NCI-H2171 (cell line): Measurements from ENCODE around the gene NECTIN4.

Source experiments
- DNase-seq: peaks from one replicate; lab custom pipeline; 2025; lab: John Stamatoyannopoulos, UW

Gene NECTIN4

DNA sequence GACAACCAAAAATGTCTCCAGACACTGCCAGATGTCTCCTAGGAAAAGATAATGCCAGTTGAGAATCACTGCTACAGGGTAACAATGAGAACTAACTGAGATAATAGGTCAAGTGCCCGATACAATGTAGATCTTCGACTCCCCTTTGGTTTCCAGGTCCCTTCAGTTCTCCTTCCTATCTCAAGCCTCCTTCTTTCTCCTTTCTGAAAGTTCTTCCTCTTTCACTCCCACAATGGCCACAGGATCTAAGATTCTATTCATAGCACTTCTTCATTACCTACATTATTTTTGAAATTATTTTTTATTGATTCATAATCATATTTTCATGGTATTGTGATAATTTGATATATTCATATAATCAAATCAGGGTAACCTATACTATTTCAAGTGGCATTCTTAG, 22.2 kb upstream of the NECTIN4 start:
- no peak for DNase-seq

DNA sequence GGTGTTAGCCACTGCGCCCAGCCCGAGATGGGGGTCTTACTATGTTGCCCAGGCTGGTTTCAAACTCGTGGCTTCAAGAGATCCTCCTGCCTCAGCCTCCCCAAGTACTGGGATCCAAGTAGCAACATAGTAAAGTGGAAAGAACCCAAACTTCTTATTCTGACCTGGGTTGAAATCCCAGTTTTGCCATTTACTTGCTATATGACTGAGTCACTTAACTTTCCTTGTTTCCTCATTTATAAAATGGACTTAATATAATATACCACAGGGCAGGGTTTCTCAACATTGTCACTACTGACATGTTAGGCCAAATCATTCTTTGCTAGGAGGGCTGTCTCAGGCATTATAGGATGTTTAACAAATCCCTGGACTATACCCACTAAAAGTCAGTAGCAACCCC, 21.8 kb upstream of the NECTIN4 start:
- DNase-seq, result no peak

GRCh38 chr1:161106431-161106830, 17.1 kb upstream of the NECTIN4 start:
- no peak for DNase-seq

DNA sequence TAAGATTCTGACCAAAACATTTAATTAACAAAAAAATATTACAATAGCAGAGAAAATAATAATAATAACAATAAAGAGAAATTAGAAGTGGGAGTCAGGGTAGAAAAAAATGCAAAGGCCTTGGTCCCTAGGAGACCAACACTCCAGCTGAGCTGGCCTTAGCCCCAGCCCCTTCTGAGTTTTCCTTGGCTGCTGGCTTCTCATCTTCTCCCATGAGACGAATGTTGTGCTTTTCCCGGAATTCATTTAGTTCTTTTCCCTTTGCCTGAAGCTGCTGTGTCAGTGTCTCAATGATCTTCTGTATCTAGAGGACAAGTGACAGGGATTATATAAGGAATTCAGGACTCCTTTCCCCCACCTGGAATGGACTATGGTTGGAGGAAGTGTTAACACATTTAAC, 11.2 kb upstream of the NECTIN4 start:
- no peak for DNase-seq

GRCh38 chr1:161099090-161099802, 9.9 kb upstream of the NECTIN4 start:
- no peak for DNase-seq

DNA sequence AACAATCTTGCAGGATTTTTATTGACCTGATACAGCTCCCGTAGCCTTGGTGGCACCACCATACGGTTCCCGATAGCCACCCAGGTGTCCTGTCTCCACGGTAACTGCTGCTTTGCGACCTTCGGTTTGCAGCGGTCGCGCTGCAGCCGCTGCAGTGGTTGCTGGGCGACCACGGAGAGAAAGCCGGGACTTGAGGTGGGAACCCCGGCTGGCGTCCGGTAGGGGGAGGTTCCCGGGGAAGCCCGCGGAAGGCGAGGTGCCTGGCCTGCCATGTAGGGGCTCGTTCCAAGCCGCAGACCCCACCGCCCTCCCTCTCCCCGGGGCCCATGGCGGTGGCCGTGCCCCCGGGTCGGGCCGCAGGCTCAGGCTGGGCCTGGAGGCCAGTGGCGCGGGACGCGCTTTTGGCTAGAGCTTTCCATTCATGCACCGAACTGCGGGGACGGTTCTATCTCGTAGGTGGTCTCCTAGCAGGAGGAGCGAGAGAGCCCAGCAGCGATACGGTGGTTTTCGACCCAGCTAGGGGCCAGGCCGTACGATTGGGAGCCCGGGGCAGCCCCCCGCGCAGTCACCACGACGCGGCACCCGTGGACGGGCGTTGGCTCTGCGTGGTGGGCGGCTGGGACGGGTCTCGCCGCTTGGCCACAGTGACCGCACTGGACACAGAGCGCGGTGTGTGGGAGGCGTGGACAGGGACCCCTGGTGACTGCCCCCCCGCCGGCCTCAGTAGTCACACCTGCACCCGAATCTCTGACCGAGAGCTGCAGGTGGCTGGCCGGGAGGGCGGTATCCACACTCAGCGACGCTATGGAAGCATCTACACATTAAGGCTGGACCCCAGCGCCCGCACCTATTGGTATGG, 9.1 kb upstream of the NECTIN4 start, which contains the start of gene KLHDC9:
Gene KLHDC9 (plus strand): TSS at position 152 of the 859 bp plus-strand sequence. CDS start 175 bp downstream, at position 327.
- DNase-seq, result peak; percentile 90

- no peak for DNase-seq
Measured at GRCh38 chr1:161096530-161096929, 7.2 kb upstream of the NECTIN4 start.

GRCh38 chr1:161096015-161096414, 6.7 kb upstream of the NECTIN4 start:
- DNase-seq, result no peak

DNA sequence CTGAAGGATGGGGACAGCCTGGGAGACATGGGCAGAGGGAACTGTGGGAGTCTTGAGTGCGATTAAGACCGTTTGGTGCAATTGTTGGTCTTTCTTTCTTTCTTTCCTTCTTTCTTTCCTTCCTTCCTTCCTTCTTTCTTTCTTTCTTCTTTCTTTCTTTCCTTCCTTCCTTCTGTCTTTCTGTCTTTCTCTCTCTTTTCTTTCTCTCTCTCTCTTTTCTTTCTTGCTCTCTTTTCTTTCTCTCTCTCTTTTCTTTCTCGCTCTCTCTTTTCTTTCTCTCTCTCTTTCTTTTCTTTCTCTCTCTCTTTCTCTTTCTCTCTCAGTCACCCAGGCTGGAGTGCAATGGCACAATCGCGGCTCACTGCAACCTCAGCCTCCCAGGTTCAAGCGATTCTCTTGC, 5.9 kb upstream of the NECTIN4 start:
- DNase-seq, result no peak

DNA sequence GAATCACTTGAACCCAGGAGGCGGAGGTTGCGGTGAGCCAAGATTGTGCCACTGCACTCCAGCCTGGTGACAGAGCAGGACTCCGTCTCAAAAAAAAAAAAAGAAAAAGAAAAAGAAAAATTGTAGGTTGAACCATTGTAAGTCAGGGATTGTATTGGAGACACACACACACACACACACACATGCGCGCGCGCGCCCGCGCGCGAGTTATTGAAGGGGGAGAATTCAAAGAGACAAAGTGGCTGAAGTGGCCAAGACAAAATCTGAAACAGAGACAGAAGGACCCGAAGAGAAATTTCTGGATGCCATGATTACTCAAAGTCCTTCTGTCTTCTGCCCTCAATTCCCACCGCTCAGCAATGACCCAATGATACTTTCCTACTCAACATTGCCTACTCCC, 5.1 kb upstream of the NECTIN4 start:
- no peak for DNase-seq

- no peak for DNase-seq
Measured at GRCh38 chr1:161092621-161093028, 3.3 kb upstream of the NECTIN4 start.

DNA sequence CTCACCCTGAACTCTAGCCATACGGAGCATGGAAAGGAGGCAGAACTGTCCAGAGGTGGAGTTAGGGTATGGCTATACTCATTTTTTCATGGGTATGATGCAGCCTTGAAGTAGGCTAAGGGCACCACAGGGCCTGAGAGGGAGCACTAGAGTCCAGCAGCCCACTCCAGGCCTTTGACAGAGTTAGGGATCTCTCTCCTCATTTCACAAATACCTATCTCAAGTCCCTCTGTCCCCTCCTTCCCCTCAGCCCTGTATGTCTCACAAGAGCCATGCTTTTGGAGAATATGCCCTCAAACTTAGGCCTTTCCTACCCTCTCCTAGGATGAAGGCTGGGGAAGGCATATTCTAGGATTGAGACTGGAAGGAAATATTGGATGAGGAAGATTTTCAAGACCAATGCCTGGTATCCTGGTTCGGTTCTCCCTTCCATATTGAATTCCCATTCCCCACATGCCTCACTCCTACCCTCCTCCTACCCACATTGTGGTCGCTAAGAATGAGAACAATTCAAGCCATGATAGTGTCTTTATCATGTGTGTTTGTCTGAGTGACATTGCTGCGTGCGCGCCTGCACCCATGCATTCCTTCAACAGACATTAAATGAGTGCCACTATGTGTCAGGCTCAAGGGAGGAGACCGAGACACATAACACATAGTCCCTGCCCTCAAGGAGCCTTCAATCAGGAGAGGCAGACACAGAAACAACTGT, 2.6 kb upstream of the NECTIN4 start:
- no peak for DNase-seq

DNA sequence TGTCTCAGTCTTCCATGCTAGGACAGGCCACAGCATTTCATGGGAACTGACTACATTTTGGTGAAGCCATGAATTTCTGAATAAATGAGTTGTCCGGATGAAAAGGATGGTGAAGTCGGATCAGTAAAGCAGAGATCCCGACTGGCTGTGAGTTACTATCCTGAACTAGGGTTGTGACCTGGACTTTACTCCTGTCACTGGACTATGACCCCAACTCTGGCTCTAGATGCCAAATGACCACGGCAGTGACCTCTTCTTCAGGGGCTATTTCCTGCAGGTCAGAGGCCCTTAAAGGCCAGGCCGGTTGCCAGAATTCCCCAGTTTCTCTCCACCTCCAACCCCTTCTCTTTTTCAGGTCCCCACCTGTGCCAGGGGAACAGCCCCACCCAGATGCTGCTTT, 1.7 kb upstream of the NECTIN4 start:
- no peak for DNase-seq

- DNase-seq, result no peak
Measured at GRCh38 chr1:161090617-161091016, 1.3 kb upstream of the NECTIN4 start.

GRCh38 chr1:161089938-161090337, 580 bp upstream of the NECTIN4 start:
- DNase-seq, result no peak

DNA sequence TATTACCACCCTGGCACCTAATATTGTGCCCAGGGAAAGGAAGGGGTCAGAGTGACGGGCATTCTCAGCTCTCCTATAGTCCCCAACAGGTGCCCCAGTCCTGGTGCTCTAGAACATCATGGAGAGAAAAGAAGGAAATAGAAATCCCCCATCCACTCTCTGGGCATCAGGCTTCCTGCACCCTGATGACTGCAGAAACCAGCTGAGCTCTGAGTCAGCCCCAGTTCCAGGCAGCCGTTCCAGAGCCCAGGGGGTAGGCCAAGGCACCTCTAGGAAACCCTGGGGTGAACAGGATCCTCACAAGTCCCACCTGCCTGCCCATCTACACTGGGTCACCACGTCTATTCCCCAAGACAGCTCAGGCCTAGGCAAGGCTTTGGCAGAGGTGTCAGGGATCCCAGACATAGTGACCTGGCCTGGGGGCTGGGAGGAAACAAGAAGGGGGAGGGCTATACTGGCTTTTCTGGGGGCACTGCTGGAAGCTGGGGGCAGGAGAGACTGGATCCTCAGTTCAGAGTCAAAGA, 709 bp downstream of the NECTIN4 start:
- no peak for DNase-seq

- no peak for DNase-seq
Measured at GRCh38 chr1:161086457-161086856, 2.9 kb downstream of the NECTIN4 start.

DNA sequence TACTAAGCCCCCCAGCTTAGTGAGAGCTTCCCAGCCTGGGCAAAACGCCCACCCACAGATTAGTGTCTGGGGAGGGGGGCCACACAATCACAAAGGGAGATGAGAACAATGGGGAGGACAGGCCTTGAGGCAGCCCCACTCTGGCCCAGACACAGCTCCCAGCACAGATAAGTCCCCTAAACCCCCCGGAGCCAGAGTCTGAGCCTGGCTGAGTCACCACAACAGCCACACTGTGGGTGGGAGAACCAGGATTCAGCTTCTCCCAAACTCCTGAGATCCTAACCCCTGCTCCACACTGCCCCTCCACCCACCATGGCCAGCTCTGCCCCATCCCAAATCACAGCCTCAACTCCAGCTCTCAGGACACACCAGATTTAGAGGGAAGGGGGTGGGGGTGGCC, 4.2 kb downstream of the NECTIN4 start:
- no peak for DNase-seq

DNA sequence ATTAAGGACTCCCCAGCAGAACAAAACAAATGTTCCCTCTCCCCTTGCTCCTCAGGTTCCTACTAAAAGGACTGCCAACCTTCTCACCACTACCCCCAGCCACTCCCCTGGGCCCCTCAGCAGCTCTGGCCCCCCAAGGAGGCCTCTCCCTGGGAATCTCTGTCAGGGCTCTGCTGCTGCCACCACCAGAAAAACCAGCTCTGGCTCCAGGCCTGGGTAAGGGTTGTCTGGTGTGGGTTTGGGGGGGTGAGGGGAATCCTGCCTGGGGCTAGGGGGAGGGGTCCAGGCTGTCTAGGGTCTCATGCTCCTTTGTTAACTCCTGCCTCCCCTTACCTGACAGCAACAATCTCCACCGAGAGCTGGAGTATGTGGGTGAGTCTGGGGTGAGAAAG, 4.8 kb downstream of the NECTIN4 start:
- DNase-seq, result no peak

GRCh38 chr1:161083748-161084596, 5.4 kb downstream of the NECTIN4 start:
- no peak for DNase-seq

DNA sequence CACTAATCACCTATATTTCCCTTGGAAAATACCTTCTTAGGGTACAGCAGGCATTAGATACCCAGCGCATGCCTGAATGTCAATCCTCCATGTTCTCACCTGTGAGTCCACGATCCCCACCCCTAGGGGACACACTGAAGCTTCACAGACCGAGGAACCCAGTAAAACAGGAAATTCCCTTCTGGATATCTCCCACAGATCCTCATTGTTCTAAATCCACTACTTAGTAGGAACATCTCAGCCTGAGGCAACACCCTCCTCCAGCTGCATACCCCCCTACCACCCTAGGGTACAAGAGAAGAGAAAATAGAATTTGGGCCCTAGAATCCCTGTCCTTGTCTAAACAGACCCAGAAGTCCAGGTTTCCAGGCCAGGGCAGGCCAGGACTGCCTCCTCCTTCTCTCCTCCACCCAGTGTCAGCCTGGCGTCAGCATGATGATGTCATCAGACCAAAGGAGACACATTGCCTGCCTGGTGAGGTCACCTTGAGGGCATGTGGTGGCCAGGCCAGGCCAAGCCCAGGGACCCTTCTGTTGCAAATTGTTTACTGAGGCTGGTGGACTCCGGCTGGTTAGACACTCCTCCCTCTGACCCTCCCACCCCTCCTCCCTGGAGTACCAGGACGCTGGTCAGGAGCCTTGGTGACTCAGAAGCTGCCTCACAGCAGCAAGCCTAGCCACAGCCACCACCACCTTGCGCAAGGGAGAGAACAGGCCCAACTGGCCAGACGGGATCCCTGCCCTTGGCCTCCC, 6.2 kb downstream of the NECTIN4 start:
- no peak for DNase-seq
